Stimulated activated CD4-positive, alpha-beta T cell treated with anti-CD3 and anti-CD28 coated beads, Interleukin-1b, Interleukin-23, amount 100 ng/mL, for 24 hours (primary cell): ENCODE data around the gene CHAF1B.

Experiments
- DNase-seq, 4 experiments: peaks; one replicate each; pipeline ENCODE4 v3.0.0-alpha.2; 2020; ENCODE audit warnings: low read depth in 4 of 4, low spot score in 1 of 4

CHAF1B gene

DNA sequence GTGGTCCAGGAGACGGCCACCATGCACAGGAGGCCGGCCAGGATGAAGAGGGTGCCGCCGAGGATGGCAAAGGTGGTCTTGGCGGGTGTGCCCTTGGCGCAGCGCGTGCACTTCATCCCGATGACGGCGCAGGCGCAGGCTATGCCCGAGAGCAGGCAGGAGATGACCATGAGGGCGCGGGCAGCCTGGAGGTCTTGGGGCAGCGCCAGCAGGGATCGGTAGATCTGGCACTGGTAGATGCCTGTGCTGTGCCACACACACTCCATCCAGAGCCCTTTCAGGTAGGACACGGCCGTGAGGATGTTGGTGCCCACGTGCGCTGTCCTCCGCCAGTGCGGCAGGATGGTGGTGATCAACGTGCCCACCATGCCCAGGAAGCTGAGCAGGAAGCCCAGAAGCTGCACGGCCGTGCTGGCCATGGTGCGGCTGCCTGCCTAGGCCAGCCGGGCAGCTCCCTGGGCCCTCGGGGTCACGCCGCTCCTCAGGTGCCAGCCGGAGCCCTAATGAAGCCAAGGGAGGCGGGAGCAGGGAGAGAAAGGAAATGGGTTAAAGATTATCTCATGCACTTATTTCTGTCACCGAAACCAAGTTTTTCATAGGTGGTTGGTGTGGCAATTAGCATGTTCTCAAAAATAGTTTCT, 76.2 kb downstream of the CHAF1B start:
- no peak for DNase-seq

DNA sequence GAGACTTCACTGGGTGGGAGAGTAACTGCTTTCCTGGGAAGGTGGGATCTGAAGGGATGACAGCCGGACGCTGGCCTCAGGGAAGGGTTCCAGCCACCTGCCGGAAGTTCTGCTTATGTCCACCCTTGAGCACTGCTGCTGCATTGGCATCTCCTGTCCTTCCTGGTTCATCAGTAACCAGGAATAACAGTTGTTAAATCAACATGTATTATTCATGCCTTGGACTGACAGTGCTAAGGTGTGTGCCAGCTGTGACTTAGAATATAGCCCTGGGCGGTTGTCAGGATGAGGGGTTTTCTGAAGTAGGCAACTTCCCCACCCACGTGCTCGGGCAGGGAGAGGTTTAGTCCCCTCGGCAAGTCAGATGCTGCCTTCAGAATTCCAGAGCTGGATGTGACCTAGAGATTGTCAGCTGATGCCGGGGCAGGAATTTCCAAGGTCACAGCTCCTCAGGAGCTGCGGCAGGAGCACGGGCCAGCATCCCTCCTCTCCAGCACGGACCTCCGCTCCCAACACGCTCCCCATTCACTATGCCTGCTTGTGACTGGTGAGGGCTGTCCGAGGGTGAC, 76.8 kb downstream of the CHAF1B start:
- no peak for DNase-seq

GRCh38 chr21:36463204-36463603, 78.0 kb downstream of the CHAF1B start:
- no peak for DNase-seq

DNA sequence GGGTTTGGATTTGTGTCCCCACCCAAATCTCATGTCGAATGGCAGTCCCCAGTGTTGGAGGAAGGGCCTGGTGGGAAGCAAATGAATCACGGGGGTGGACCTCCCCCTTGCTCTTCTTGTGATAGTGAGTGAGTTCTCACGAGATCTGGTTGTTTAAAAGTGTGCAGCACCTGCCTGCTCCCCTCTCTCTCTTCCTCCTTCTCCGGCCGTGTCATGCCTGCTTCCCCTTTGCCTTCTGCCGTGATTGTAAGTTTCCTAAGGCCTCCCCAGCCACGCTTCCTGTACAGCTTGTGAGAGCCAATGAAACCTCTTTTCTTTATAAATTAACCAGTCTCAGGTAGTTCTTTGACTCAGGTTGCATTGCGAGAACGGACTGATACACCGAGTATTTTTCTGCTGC, 78.8 kb downstream of the CHAF1B start:
- DNase-seq: no peak

DNA sequence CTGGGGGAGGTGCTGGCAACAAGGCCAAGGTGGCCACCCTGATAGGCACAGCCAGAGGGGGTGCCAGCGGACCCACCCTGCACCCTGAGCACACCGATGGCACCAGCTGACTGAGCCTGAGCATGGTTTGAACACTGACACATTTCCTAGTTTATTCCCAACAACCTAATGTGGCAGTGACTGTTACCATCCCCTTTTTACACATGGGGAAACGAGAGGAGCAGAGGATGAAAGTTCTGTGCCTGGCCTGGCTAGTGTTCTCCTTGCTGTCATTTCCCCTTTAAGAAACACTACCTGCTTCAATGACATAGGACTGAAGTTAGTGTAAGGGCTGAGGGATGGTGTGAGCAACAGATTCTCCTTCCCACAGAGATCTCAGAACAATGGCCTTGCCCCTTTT, 79.4 kb downstream of the CHAF1B start:
- no peak for DNase-seq

GRCh38 chr21:36465478-36465877, 80.3 kb downstream of the CHAF1B start:
- no peak for DNase-seq

DNA sequence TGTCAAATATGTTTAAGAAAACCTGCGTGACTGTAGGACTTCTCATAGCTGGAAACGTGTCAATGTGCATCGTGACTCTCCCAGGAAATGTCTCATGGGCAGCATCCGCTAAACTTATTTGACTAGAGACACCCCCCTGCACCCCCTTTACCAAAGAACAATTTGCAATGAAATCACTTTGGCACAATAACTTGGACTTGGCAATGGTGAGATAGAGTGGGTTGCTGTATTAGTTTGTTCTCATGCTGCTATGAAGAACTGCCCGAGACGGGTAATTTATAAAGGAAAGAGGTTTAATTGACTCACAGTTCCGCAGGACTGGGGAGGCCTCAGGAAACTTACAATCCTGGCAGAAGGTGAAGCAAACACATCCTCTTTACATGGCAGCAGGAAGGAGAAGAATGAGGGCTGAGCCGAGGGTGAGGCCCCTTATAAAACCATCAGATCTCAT, 80.9 kb downstream of the CHAF1B start:
- DNase-seq: no peak
